NB4 (cell line): ENCODE results near the gene MSANTD1.

Experiments
- POLR2A ChIP-seq: IDR thresholded peaks from 2 replicates; pipeline ENCODE4 v1.6.1; 2011; ENCODE audit warnings: mild to moderate bottlenecking; ENCODE audit not compliant: insufficient read length; ENCODE audit errors: extremely low read depth
- TF ChIP-seq, protein P1 (sequence below): IDR thresholded peaks from one replicate; pipeline ENCODE4 v1.5.1; 2012; ENCODE audit warnings: low read depth, low read length

DNA sequence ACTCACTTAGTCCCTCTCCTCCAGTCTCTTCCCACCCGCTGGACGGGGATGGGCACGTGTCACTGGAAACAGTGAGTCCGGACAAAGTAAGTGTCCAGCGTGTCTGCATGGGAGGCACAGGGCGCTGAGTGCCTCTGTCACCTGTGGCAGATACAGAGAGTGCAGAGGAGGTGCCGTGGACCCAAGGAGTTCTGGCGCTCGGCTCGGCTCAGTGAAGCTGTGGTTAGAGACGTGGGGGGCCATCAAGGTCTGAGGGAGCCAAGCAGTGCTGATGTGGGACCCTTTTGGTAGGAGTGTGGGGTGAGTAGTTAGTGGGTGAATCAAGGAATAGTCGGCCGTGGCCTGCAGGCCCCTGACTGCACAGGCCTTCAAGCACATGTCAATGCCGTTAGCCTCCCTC, 40.1 kb upstream of the MSANTD1 start:
- TF ChIP-seq POLR2A: no peak
- TF ChIP-seq, protein P1, sequence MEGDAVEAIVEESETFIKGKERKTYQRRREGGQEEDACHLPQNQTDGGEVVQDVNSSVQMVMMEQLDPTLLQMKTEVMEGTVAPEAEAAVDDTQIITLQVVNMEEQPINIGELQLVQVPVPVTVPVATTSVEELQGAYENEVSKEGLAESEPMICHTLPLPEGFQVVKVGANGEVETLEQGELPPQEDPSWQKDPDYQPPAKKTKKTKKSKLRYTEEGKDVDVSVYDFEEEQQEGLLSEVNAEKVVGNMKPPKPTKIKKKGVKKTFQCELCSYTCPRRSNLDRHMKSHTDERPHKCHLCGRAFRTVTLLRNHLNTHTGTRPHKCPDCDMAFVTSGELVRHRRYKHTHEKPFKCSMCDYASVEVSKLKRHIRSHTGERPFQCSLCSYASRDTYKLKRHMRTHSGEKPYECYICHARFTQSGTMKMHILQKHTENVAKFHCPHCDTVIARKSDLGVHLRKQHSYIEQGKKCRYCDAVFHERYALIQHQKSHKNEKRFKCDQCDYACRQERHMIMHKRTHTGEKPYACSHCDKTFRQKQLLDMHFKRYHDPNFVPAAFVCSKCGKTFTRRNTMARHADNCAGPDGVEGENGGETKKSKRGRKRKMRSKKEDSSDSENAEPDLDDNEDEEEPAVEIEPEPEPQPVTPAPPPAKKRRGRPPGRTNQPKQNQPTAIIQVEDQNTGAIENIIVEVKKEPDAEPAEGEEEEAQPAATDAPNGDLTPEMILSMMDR: no peak
